Esophagus squamous epithelium (tissue), 5 donors: Measurements from ENCODE around the gene DLGAP1. TPM values are rescaled to one million over a fixed set of nuclear protein-coding genes. Genes with fewer than 3 reads are reported as not detected.
"Not testable (repeated sequence)": the region's sequence is repeated elsewhere in the genome, so short reads cannot be mapped to it uniquely, and the experiment has no call there.

Experiments
- DNase-seq: peaks from one replicate; lab custom pipeline; 2025; lab: John Stamatoyannopoulos, UW
- H3K27ac ChIP-seq, 4 donors: fragments of 200-600 bp; sonication (generic); one replicate each; pipeline ENCODE4 v1.5.1; 2016 to 2019; ENCODE audit warnings: mild to moderate bottlenecking in 1 of 4
- H3K27me3 ChIP-seq, 4 donors: fragments of 200-600 bp; sonication (generic); 1 replicate in 3 of 4; 2 replicates in 1 of 4; pipeline versions ENCODE4 v1.5.1 to v1.6.0; 2017 to 2021; ENCODE audit warnings: antibody characterized with exemption in 1 of 4
- H3K36me3 ChIP-seq, 3 donors: fragments of 200-600 bp; sonication (generic); one replicate each; pipeline ENCODE4 v1.5.1; 2016 to 2019
- H3K4me1 ChIP-seq, 3 donors: fragments of 200-600 bp; sonication (generic); one replicate each; pipeline ENCODE4 v1.5.1; 2017 to 2019
- H3K4me3 ChIP-seq, 4 donors: fragments of 200-600 bp; sonication (generic); 1 replicate in 3 of 4; 2 replicates in 1 of 4; pipeline ENCODE4 v1.5.1; 2016 to 2019; ENCODE audit warnings: mild to moderate bottlenecking in 2 of 4, moderate library complexity in 1 of 4
- H3K9me3 ChIP-seq, 3 donors: fragments of 200-600 bp; sonication (generic); one replicate each; pipeline ENCODE4 v1.5.1; 2016 to 2019
- POLR2A ChIP-seq, 4 donors: fragments of 450-650 bp; IDR thresholded peaks; one replicate each; pipeline ENCODE4 v1.6.1; 2017; ENCODE audit warnings: antibody characterized with exemption in 4 of 4, mild to moderate bottlenecking in 4 of 4, moderate library complexity in 3 of 4
- WGBS, 2 donors: methylation state at CpG; one replicate each; pipeline ENCODE4 v1.1.5; 2018; 5-methylcytosine and 5-hydroxymethylcytosine counted together
- intact Hi-C: fragments of 100-400 bp; cut with DNase I; formaldehyde crosslinking; loops from one replicate; pipeline ENCODE4 v1.15.0; 2022
- total RNA-seq, 4 donors: library from RNA; depleted of rRNA; stranded (reverse); fragments of >200 nt; gene quantifications; one replicate each; pipeline ENCODE4 v1.1.0, GENCODE V29; 2016
- TF ChIP-seq, protein P1 (sequence below), 6 experiments: fragments of 450-650 bp in 4 of 6; fragments of 200-600 bp in 2 of 6; sonication (generic) in 2 of 6; IDR thresholded peaks; one replicate each; pipeline ENCODE4 v1.5.1; 2016 to 2019; ENCODE audit warnings: antibody characterized with exemption in 6 of 6, mild to moderate bottlenecking in 4 of 6, moderate library complexity in 4 of 6
- donor health status: DM: yes; HTN: yes; CAD: no.

DLGAP1 gene
- total RNA-seq, 4 donors from 2014 or later: 0.09 to 1.5 (median 0.52) TPM

DNA sequence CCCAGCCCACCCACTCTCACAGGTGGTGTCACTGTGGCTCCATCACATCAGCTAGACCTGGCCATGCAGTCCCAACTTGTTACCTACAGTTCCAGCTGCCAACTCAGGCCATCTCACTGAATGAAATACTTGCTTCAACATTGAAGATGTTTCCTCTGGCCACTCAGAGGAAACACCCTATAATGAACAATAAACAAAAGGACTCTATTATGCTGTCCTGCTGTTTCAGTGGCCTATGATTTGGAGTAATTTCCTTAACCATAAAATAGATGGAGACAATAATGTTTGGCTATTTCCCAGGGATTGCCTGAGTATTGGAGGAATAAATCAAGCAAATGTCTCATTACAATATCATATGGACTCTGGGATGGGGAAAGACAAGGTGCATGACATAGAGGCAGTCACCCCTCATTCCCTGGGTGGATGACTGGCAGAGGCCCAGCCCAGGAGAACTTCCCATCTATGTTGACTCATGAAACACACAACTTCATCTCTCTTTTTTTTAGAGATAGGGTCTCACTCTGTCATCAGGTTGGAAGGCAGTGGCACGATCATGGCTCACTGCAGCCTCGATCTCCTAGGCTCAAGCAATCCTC, 870.7 kb downstream of the DLGAP1 start:
- Histone ChIP-seq H3K4me3 (no peak overlapping the region), H3K27ac (peak overlapping the region in 1 of 4 donors; percentile 2), H3K9me3 (no peaks in the 10 kb centered on the region), H3K27me3 (no peaks in the 10 kb centered on the region), H3K36me3 (no peaks in the 10 kb centered on the region), H3K4me1 (peaks cover 3 to 24% (median 6%) of the 10 kb centered on the region in 3 donors)
- no peak for TF ChIP-seq POLR2A (IDR thresholded peaks at IDR 0.05)
- TF ChIP-seq, protein P1, sequence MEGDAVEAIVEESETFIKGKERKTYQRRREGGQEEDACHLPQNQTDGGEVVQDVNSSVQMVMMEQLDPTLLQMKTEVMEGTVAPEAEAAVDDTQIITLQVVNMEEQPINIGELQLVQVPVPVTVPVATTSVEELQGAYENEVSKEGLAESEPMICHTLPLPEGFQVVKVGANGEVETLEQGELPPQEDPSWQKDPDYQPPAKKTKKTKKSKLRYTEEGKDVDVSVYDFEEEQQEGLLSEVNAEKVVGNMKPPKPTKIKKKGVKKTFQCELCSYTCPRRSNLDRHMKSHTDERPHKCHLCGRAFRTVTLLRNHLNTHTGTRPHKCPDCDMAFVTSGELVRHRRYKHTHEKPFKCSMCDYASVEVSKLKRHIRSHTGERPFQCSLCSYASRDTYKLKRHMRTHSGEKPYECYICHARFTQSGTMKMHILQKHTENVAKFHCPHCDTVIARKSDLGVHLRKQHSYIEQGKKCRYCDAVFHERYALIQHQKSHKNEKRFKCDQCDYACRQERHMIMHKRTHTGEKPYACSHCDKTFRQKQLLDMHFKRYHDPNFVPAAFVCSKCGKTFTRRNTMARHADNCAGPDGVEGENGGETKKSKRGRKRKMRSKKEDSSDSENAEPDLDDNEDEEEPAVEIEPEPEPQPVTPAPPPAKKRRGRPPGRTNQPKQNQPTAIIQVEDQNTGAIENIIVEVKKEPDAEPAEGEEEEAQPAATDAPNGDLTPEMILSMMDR (IDR thresholded peaks at IDR 0.05): no peak
- DNase-seq: no peak
- WGBS, 2 donors: 92 to 96% methylated on average over 2 of the region's 2 CpGs
- intact Hi-C loops: no loop called here

DNA sequence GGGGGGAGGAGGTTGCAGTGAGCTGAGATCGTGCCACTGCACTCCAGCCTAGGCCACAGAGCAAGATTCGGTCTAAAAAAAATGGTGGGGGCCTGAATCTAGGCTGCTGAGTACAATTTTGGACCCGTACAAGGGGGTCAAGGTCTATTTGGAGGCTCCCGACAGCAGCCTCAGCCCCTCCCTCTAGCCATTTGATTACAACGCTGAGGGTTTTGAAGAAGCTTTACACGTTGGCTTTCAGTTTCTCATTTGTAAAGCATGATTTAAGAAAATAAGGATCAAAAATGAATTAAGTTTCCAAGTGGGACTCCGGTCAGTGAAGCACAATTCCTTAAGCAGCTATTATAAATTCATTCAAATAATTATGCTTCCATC, 871.2 kb downstream of the DLGAP1 start:
- Histone ChIP-seq H3K9me3 (no peaks in the 10 kb centered on the region), H3K27me3 (no peaks in the 10 kb centered on the region), H3K4me1 (peaks cover 3 to 24% (median 6%) of the 10 kb centered on the region in 3 donors), H3K4me3 (no peak overlapping the region), H3K27ac (peak overlapping the region in 2 of 4 donors; percentile 7 to 40), H3K36me3 (no peaks in the 10 kb centered on the region)
- WGBS, 2 donors: 82 to 91% methylated on average over 7 of the region's 7 CpGs
- TF ChIP-seq, protein P1 (IDR thresholded peaks at IDR 0.05): no peak
- TF ChIP-seq POLR2A (IDR thresholded peaks at IDR 0.05): no peak
- intact Hi-C loops: no loop called here
- DNase-seq: no peak

DNA sequence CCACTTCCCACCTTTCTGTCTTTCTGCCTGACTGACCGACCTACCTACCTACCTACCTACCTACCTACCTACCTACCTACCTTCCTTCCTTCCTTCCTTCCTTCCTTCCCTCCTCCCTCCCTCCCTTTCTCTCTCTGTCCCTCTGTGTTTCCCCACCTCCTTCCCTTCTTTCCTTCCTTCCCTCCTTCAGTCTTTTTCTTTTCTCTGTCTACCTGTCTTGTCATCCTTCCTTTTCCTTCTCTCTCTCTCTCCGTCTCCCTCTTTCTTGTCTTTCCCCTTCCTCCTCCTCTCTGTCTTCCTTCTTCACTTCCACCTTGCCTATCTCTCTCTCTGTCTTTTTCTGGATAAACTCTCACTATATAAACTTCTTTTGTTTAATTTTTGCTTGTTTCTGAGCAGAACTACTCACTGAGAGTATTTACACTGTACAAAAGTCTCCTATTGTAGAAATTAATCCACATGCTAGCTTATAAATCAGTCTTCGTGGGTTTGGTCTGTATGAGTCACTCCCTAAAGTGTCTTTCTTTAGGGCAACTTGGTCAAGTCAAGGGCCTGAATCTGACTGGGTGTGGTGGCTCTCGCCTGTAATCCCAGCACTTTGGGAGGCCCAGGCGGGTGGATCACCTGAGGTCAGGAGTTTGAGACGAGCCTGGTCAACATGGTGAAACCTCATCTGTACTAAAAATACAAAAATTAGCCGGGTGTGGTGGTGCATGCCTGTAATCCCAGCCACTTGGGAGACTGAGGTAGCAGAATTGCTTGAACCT, 871.8 kb downstream of the DLGAP1 start:
- H3K9me3 ChIP-seq, DNase-seq, H3K27me3 ChIP-seq, intact Hi-C loops, H3K4me3 ChIP-seq, H3K36me3 ChIP-seq: not testable (repeated sequence)
- peaks cover 3 to 24% (median 6%) of the 10 kb centered on the region in 3 donors for H3K4me1 ChIP-seq
- WGBS, 2 donors: 62 to 64% methylated on average over 5 to 7 of the region's 7 CpGs
- H3K27ac ChIP-seq: peak overlapping the region in 3 of 4 donors; percentile 7 to 40 (median 38)

DNA sequence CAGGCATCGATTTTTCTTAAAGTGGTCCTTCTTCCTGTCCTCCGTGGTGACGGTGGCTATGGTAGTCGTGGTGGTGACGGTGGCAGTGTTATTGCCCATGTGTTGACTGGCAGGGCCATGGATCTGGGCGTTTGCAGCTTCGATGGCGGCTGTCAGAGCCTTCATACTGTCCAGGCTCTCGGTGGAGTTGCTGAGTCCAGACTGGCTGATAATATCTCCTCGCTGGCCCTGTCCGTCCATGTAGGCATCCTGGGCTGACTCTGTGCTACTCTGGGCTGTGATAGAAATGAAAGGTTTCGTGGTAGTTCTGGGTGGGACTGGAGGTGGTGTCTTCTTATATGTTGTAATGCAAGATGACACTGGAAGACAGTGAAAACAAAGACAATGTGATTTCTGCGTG, 873.2 kb downstream of the DLGAP1 start:
- intact Hi-C loops: no loop called here
- no peak overlapping the region for H3K4me3 ChIP-seq
- no peak overlapping the region for H3K27ac ChIP-seq
- no peaks in the 10 kb centered on the region for H3K9me3 ChIP-seq
- H3K36me3 ChIP-seq: no peaks in the 10 kb centered on the region
- 78 to 93% methylated on average over 9 to 13 of the region's 13 CpGs for WGBS, 2 donors
- H3K4me1 ChIP-seq: peaks cover 3 to 24% (median 6%) of the 10 kb centered on the region in 3 donors
- no peak for DNase-seq
- TF ChIP-seq, protein P1 (IDR thresholded peaks at IDR 0.05): no peak
- TF ChIP-seq POLR2A (IDR thresholded peaks at IDR 0.05): no peak
- H3K27me3 ChIP-seq: no peaks in the 10 kb centered on the region

DNA sequence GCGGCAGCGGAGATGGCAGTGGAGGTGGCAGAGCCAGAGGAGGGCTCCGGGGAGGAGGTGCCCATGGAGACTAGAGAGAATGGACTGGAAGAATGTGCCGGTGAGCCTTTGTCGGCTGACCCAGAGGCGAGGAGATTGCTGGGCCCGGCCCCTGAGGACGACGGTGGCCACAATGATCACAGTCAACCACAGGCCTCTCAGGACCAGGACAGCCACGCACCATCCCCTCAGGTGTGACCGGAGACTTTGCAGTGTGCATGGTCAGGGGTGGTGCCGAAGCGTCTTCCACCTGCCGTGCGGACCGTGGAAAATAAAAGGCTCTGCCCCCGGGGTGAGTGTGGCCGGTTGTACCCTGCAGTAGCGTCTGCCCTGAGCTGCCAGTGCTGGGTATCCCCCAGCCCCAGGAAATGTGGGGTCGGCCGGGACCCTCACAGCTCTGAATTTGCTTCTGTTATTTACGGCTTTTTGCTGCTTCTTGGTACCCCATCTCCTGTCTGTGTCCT, 874.5 kb downstream of the DLGAP1 start:
- DNase-seq, H3K27me3 ChIP-seq, intact Hi-C loops, H3K36me3 ChIP-seq, H3K9me3 ChIP-seq, H3K27ac ChIP-seq, H3K4me3 ChIP-seq: not testable (repeated sequence)
- H3K4me1 ChIP-seq: peaks cover 2 to 19% (median 3%) of the 10 kb centered on the region in 3 donors
- 83 to 97% methylated on average over 6 to 7 of the region's 22 CpGs for WGBS, 2 donors

DNA sequence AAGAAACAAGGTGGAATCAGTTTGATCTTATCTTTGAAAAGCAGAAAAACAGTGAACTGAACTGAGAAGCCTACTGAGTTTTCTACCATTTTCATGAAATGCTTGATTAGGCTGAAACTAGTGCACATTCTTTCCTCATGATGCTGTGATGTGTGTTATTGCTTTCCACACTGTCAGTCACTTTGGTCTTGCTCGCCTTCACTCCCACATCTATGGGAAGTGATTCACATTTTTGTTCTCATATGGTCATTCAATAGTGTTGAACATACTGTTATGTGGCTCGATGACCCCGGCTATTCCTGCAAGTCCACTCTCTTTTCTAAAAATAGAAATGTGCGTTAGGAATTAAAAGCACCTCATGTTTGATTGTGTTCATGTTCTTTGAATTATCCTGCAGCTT, 875.4 kb downstream of the DLGAP1 start:
- Histone ChIP-seq H3K27me3 (no peaks in the 10 kb centered on the region), H3K4me1 (peaks cover 0 to 11% (median 0%) of the 10 kb centered on the region in 3 donors), H3K36me3 (no peaks in the 10 kb centered on the region), H3K9me3 (no peaks in the 10 kb centered on the region), H3K4me3 (no peak overlapping the region), H3K27ac (no peak overlapping the region)
- no peak for DNase-seq
- 77 to 78% methylated on average over 4 of the region's 4 CpGs for WGBS, 2 donors
- TF ChIP-seq, protein P1 (IDR thresholded peaks at IDR 0.05): no peak
- no peak for TF ChIP-seq POLR2A (IDR thresholded peaks at IDR 0.05)
- intact Hi-C loops: no loop called here
